Astrocyte (in vitro differentiated cells and primary cell): ENCODE data around the gene NAIP.
"Not testable (repeated sequence)": the region's sequence is repeated elsewhere in the genome, so short reads cannot be mapped to it uniquely, and the experiment has no call there.

Experiments
- CTCF ChIP-seq: IDR thresholded peaks from 2 replicates; pipeline ENCODE4 v1.5.1; 2011; ENCODE audit warnings: low read depth, mild to moderate bottlenecking, inconsistent platforms, low read length, moderate library complexity; ENCODE audit not compliant: insufficient read depth
- EZH2 ChIP-seq: IDR thresholded peaks from 2 replicates; pipeline ENCODE4 v1.6.1; 2012; ENCODE audit warnings: mild to moderate bottlenecking, low read length, inconsistent platforms; ENCODE audit not compliant: insufficient read depth

DNA sequence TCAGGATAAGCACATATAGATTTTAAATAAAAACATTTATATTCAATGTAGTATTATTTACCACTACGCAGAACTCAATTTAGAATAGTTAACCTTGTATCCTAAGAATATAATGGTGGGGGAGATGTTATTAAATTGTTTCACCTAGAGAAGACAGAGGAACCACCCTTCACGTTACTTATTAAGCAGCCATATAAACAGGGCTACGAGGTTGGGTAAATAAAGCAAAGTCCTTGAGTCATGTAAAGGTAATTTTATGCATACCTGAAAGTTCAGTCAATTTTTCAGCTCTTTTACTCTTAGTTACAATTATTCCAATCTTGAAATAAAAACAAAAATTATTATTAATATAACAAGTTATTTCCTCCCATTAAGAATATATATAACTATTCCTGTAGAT lies 34.3 kb upstream of the NAIP start:
- not testable (repeated sequence) for TF ChIP-seq CTCF, EZH2
